Suprapubic skin (tissue), 4 donors: ENCODE measurements around the gene AAR2. TPM values are rescaled to one million over a fixed set of nuclear protein-coding genes. Genes with fewer than 3 reads are reported as not detected.

Source experiments
- DNase-seq, 2 donors: peaks; one replicate each; pipeline ENCODE4 v3.0.0-alpha.2; 2019; ENCODE audit warnings: low spot score in 2 of 2
- H3K27ac ChIP-seq: fragments of 200-600 bp; sonication (generic); one replicate; pipeline ENCODE4 v1.5.1; 2019
- H3K27me3 ChIP-seq: fragments of 200-600 bp; sonication (generic); one replicate; pipeline ENCODE4 v1.5.1; 2019
- H3K36me3 ChIP-seq: fragments of 200-600 bp; sonication (generic); one replicate; pipeline ENCODE4 v1.5.1; 2019
- H3K4me1 ChIP-seq: fragments of 200-600 bp; sonication (generic); one replicate; pipeline ENCODE4 v1.5.1; 2019
- H3K4me3 ChIP-seq: fragments of 200-600 bp; sonication (generic); one replicate; pipeline ENCODE4 v1.5.1; 2019; ENCODE audit warnings: mild to moderate bottlenecking
- H3K9me3 ChIP-seq: fragments of 200-600 bp; sonication (generic); one replicate; pipeline ENCODE4 v1.5.1; 2019
- CTCF ChIP-seq, 2 donors: fragments of 200-600 bp in 1 of 2; fragments of 450-650 bp in 1 of 2; sonication (generic) in 1 of 2; IDR thresholded peaks; one replicate each; pipeline ENCODE4 v1.5.1; 2016 to 2019; ENCODE audit warnings: antibody characterized with exemption in 2 of 2, mild to moderate bottlenecking in 1 of 2, moderate library complexity in 1 of 2
- EP300 ChIP-seq: sonication (generic); formaldehyde crosslinking; IDR thresholded peaks from one replicate; pipeline ENCODE4 v1.6.1; 2017; ENCODE audit warnings: antibody characterized with exemption
- POLR2A ChIP-seq, 2 donors: fragments of 450-650 bp; IDR thresholded peaks; one replicate each; pipeline ENCODE4 v1.6.1; 2017; ENCODE audit warnings: antibody characterized with exemption in 2 of 2, mild to moderate bottlenecking in 2 of 2, moderate library complexity in 2 of 2
- POLR2AphosphoS5 ChIP-seq, 3 donors: sonication (generic); formaldehyde crosslinking; IDR thresholded peaks; one replicate each; pipeline ENCODE4 v1.6.1; 2017; ENCODE audit warnings: antibody characterized with exemption in 3 of 3
- WGBS: methylation state at CpG from one replicate; pipeline ENCODE4 v1.1.5; 2018; 5-methylcytosine and 5-hydroxymethylcytosine counted together
- total RNA-seq, 4 donors: library from RNA; depleted of rRNA; stranded (reverse); fragments of >200 nt; gene quantifications; one replicate each; pipeline ENCODE4 v1.1.0, GENCODE V29; 2016

The AAR2 gene
- total RNA-seq, 4 donors from 2014 or later = 34.4 to 54.6 (median 43.8) TPM

- Histone ChIP-seq H3K36me3 (peaks cover 49% of the 10 kb centered on the region), H3K27ac (no peak overlapping the region), H3K4me1 (peaks cover 5% of the 10 kb centered on the region), H3K9me3 (no peaks in the 10 kb centered on the region), H3K4me3 (no peak overlapping the region), H3K27me3 (no peaks in the 10 kb centered on the region)
- TF ChIP-seq EP300 (no peak), CTCF (IDR thresholded peaks at IDR 0.05) (peak; percentile 76 to 91), POLR2AphosphoS5 (IDR thresholded peaks at IDR 0.05) (no peak)
- DNase-seq = peak; percentile 82 to 88
- WGBS = 57% methylated on average over 6 of the region's 6 CpGs
Observed at GRCh38 chr20:36199345-36200257, 36.7 kb upstream of the AAR2 start.

GRCh38 chr20:36200451-36200850 is 35.8 kb upstream of the AAR2 start:
- TF ChIP-seq CTCF (IDR thresholded peaks at IDR 0.05) = no peak
- no peak for TF ChIP-seq POLR2A (IDR thresholded peaks at IDR 0.05)
- no peak for TF ChIP-seq POLR2AphosphoS5 (IDR thresholded peaks at IDR 0.05)
- TF ChIP-seq EP300 = no peak
- peaks cover 42% of the 10 kb centered on the region for H3K36me3 ChIP-seq
- no peak overlapping the region for H3K4me3 ChIP-seq
- H3K27ac ChIP-seq = no peak overlapping the region
- DNase-seq = no peak
- peaks cover 5% of the 10 kb centered on the region for H3K4me1 ChIP-seq
- no peaks in the 10 kb centered on the region for H3K9me3 ChIP-seq
- 100% methylated on average over 1 of the region's 1 CpG for WGBS
- H3K27me3 ChIP-seq = no peaks in the 10 kb centered on the region

GRCh38 chr20:36201198-36201597 is 35.1 kb upstream of the AAR2 start:
- Histone ChIP-seq H3K4me3 (no peak overlapping the region), H3K9me3 (no peaks in the 10 kb centered on the region), H3K4me1 (peaks cover 5% of the 10 kb centered on the region), H3K27ac (no peak overlapping the region), H3K27me3 (no peaks in the 10 kb centered on the region), H3K36me3 (peaks cover 39% of the 10 kb centered on the region)
- 85% methylated on average over 4 of the region's 4 CpGs for whole genome bisulfite sequencing
- no peak for DNase-seq
- TF ChIP-seq EP300 (no peak), POLR2A (IDR thresholded peaks at IDR 0.05) (no peak), POLR2AphosphoS5 (IDR thresholded peaks at IDR 0.05) (no peak), CTCF (IDR thresholded peaks at IDR 0.05) (no peak)

- peak in 1 of 2 donors; percentile 77 for DNase-seq
- Histone ChIP-seq H3K27me3 (no peaks in the 10 kb centered on the region), H3K4me1 (peaks cover 5% of the 10 kb centered on the region), H3K4me3 (no peak overlapping the region), H3K36me3 (peaks cover 36% of the 10 kb centered on the region), H3K27ac (no peak overlapping the region), H3K9me3 (no peaks in the 10 kb centered on the region)
- 42% methylated on average over 18 of the region's 18 CpGs for WGBS
- TF ChIP-seq CTCF (IDR thresholded peaks at IDR 0.05) (peak; percentile 97), POLR2A (IDR thresholded peaks at IDR 0.05) (no peak), EP300 (no peak), POLR2AphosphoS5 (IDR thresholded peaks at IDR 0.05) (no peak)
Observed at GRCh38 chr20:36202891-36203338, 33.4 kb upstream of the AAR2 start.

GRCh38 chr20:36203861-36204260 is 32.4 kb upstream of the AAR2 start:
- H3K4me1 ChIP-seq = peaks cover 5% of the 10 kb centered on the region
- peaks cover 35% of the 10 kb centered on the region for H3K36me3 ChIP-seq
- WGBS = 86% methylated on average over 1 of the region's 3 CpGs
- H3K9me3 ChIP-seq = no peaks in the 10 kb centered on the region
- no peak for DNase-seq
- H3K4me3 ChIP-seq = no peak overlapping the region
- H3K27ac ChIP-seq = no peak overlapping the region
- H3K27me3 ChIP-seq = no peaks in the 10 kb centered on the region
- TF ChIP-seq POLR2AphosphoS5 (IDR thresholded peaks at IDR 0.05) = no peak
- TF ChIP-seq EP300 = no peak
- no peak for TF ChIP-seq POLR2A (IDR thresholded peaks at IDR 0.05)
- no peak for TF ChIP-seq CTCF (IDR thresholded peaks at IDR 0.05)
